HG03457 (cell line): ENCODE results near the gene GXYLT2.
"Not testable (repeated sequence)": the region's sequence is repeated elsewhere in the genome, so short reads cannot be mapped to it uniquely, and the experiment has no call there.

Experiments used
- ATAC-seq: cut with Tn5 transposase; IDR thresholded peaks from one replicate; pipeline ENCODE4 v1.9.1; 2021; ENCODE audit warnings: moderate number of reproducible peaks; ENCODE audit not compliant: unreplicated experiment

Gene GXYLT2

DNA sequence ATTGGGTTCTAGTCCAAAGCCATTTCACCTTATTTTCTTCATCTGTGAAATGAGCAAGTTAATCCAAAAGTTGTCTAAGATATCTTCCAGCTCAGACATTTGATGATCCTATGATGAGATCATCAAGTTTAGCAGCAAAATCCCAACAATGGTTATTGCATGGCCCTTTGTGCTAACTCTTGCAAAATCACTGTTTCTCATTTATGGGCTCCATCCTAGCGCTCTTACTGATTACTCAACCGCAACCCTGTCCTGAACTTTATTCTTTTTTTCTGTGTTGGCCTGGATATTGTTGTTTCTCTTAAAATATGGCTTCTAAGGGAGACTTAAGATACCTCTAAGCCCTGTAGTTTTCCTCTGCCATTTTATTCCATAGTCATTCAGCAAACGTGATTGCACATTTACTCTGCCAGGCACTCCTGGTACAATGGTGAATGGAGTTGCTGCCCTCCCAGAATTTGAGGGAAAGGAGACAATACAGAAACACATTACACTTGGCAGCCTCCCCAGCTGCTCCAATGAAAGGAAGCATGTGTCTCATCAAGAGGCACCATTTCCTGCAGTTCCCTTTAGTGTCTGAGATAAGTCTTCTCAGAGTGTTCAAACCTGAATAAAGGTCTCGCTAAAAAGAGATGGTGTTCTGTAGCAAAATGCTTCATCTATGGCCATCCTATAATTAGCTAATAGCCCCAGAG lies 4.4 kb downstream of the GXYLT2 start:
- no peak for ATAC-seq

GRCh38 chr3:72892870-72893269 lies 5.0 kb downstream of the GXYLT2 start:
- no peak for ATAC-seq

- ATAC-seq, result no peak
These were observed 7.2 kb downstream of the GXYLT2 start for GRCh38 chr3:72894976-72895552.

GRCh38 chr3:72896996-72897757 lies 9.3 kb downstream of the GXYLT2 start:
- no peak for ATAC-seq

GRCh38 chr3:72897758-72898007 lies 9.8 kb downstream of the GXYLT2 start:
- ATAC-seq, result no peak

GRCh38 chr3:72899349-72899765 lies 11.5 kb downstream of the GXYLT2 start:
- ATAC-seq, result no peak

DNA sequence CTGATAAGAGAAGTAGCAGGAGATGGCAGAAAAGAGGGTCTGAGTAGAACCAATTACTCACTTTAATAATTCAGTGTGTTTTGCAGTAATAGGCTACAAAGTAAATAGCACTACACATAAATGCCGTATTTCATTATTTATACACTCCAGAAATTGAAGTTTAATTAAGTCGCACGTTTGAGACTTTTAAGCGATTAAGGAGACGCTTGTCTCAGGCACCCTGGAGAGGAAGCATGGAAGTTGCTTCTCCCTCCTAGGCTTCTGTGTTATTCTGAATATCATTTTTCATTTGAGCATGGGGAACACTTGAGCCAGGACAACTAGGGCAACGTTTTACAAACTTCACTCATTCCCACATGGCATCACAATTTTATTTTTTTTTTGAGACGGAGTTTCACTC lies 12.2 kb downstream of the GXYLT2 start:
- ATAC-seq, result no peak

GRCh38 chr3:72901840-72902239 lies 14.0 kb downstream of the GXYLT2 start:
- no peak for ATAC-seq

DNA sequence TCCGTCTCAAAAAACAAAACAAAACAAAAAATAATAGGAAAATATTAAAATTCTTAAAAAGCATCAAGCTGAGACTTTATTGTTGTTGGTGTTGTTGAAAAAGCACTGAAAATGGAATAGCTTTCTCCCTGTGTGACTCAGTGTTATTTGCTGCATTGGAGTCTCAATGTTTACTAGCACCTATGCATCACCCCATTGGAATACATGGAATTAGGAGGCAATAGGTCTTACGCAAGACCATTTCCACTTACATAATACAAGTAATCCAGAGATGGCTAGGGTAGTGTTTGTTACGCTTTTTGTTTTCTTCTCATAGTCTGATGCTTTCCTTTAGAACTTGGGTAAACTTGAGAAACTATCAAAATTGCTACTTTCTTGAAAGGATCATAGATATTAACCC lies 15.2 kb downstream of the GXYLT2 start:
- no peak for ATAC-seq

DNA sequence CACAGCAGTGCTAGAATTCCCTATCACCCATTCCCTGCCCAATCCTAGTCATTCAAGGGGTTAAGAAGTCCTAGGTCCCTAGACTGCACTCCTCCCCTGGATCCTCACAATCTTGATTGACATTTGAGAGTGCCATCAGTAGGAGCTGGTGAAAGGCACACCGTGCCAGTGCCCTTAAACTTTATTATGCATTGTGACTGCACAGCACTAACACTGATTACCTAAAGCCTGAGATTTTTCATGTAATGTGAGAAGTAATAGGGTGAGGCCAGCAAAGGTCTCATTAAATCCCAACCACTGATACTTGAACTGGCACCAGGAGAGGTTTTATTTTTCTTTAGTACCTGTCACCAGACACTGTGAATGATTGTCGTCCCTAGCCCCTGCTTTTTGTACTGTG lies 16.3 kb downstream of the GXYLT2 start:
- ATAC-seq, result no peak

- ATAC-seq, result no peak
These were observed 18.3 kb downstream of the GXYLT2 start for GRCh38 chr3:72906154-72906553.

- no peak for ATAC-seq
These were observed 19.4 kb downstream of the GXYLT2 start for GRCh38 chr3:72907131-72907711.

- ATAC-seq, result no peak
These were observed 20.1 kb downstream of the GXYLT2 start for GRCh38 chr3:72907731-72908620.

GRCh38 chr3:72909591-72909990 lies 21.7 kb downstream of the GXYLT2 start:
- ATAC-seq, result no peak

- ATAC-seq, result no peak
These were observed 24.7 kb downstream of the GXYLT2 start for GRCh38 chr3:72912532-72912931.

- no peak for ATAC-seq
These were observed 26.5 kb downstream of the GXYLT2 start for GRCh38 chr3:72914383-72914782.

DNA sequence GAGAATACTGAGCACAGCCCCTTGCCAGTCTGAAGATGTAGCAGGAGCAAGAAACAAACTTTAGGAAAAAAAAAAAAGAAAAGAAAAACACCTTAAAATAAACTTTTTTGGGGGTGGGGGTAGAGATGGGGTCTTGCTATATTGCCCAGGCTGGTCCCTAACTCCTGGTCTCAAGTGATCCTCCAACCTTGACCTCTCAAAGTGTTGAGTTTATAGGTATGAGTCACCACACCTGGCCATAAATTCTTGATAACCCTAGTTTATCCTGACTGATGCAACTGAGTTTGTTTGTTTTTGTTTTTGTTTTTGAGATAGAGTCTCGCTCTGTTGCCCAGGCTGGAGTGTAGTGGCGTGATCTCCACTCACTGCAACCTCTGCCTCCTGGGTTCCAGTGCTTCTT lies 28.4 kb downstream of the GXYLT2 start:
- ATAC-seq, result no peak

DNA sequence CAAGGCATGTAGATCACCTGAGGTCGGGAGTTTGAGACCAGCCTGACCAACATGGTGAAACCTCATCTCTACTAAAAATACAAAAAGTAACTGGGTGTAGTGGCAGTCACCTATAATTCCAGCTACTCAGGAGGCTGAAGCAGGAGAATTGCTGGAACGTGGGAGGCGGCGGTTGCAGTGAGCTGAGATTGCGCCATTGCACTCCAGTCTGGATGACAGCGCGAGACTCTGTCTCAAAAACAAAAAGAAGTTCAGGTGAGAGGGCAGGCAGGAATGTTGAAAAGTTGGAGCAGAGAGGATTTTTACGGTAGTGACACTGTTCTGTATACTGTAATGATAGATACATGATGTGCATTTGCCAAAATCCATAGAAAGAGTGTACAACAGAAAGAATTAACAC lies 31.7 kb downstream of the GXYLT2 start:
- ATAC-seq, result no peak

DNA sequence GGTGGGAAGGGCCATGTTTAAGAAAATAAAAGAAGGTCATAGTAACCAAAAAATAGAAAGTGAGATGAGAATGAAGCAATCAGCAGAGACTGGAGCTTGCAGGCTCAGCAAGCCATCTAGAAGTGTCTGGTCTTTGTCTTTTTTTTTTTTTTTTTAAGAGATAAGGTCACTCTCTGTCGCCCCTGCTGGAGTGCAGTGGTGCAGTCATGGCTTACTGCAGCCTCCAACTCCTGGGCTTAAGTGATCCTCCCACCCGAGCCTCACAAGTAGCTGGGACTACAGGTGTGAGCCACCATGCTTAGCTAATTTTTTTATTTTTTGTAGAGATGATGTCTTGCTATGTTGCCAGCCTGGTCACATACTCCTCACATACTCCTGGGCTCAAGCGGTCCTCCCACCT lies 36.2 kb downstream of the GXYLT2 start:
- no peak for ATAC-seq

- ATAC-seq, result not testable (repeated sequence)
These were observed 41.2 kb downstream of the GXYLT2 start for GRCh38 chr3:72928781-72929735.
